HG03159 (cell line): Measurements from ENCODE around the gene HDAC7.

Experiments used
- ATAC-seq: cut with Tn5 transposase; IDR thresholded peaks from one replicate; pipeline ENCODE4 v1.9.1; 2021; ENCODE audit warnings: mild to moderate bottlenecking, moderate library complexity; ENCODE audit not compliant: unreplicated experiment

Gene HDAC7

GRCh38 chr12:47833591-47834012 is 13.9 kb upstream of the HDAC7 start:
- ATAC-seq: no peak

- ATAC-seq: no peak
Observed at GRCh38 chr12:47832263-47832933, 12.7 kb upstream of the HDAC7 start.

- ATAC-seq: no peak
Observed at GRCh38 chr12:47829584-47829983, 9.9 kb upstream of the HDAC7 start.

- no peak for ATAC-seq
Observed at GRCh38 chr12:47828976-47829482, 9.3 kb upstream of the HDAC7 start.

DNA sequence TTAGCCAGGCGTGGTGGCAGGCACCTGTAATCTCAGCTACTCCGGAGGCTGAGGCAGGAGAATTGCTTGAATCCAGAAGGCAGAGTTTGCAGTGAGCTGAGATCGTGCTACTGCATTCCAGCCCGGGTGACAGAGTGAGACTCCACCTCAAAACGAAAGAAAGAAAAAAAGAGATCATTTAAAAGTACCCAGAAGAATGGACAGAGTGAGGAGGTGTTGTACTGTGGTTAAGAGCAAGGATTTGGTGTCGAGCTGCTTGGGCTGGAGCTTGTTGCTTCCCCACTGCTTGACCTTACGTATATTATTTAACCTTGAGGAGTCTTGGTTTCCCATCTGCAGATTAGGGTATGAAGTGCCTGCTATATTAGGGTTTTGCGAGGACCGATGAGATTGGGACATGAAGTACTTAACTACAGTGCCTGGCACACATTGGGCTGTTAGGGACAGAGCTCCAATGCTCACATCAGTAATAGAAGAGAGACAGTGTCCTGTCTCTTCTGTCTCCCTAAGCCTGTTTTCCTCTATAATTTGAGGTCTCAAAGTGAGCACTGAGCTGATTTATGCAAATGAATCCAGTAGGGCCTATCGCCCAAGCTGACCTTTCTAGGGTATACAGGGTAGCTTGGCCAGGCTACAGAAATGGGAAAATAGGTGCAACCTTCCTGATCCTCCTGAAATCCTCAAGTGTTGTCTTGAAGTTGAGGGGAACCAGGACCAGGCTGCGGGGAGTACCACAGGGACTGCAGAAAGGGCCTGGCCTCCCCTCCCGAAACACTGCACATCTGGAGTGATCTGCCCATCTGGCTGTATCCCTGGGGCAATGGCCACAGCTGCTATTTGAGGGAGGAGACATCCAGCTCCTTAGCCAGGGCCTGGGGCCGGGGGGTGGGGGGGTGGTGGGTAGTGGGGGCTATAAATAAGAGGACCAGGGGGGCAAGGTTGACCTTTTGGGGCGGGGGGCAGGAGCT is 8.6 kb upstream of the HDAC7 start:
- ATAC-seq: no peak

DNA sequence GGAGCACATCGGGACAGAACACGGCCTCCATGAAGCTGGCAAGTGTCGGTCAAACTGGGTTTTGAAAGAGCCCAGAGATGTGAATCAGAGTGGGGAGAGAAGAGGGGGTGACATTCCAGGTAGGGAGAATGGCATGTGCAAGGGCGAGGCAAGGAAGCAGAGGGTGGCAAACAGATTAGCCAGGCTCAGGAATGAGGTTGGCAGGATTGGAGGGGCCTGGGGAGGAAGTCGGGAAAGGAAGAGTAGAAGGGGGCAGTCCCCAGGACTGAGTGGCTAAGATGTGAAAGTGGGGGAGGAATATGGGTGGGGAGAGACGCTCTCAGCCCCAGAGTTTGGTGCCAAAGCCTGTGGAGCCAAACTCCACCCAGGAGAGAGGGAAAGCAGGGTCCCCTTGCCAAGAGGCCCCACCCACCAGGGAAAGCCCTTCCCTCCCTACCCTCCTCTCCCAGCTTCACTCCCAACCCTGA is 5.5 kb upstream of the HDAC7 start:
- no peak for ATAC-seq

DNA sequence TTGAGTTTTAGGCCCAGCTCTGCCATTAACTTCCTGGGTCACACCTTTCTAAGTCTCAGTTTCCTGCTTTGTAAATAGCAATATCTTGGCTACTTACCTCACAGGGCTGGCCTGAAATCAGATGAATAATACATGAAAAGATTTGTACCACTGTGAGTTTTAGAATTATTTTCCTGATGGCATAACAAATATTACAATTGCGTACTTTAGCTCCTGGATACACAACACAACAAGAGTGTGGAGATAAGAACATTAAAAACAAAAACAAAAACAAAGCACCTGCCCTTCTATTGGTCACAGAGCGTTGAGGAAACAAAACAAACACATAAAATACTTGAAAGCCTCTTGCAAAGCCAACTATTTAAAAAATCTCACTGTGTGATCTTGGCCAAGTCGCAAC is 4.9 kb upstream of the HDAC7 start:
- no peak for ATAC-seq

GRCh38 chr12:47824198-47824597 is 4.5 kb upstream of the HDAC7 start:
- no peak for ATAC-seq

- no peak for ATAC-seq
Observed at GRCh38 chr12:47823422-47824086, 3.9 kb upstream of the HDAC7 start.

DNA sequence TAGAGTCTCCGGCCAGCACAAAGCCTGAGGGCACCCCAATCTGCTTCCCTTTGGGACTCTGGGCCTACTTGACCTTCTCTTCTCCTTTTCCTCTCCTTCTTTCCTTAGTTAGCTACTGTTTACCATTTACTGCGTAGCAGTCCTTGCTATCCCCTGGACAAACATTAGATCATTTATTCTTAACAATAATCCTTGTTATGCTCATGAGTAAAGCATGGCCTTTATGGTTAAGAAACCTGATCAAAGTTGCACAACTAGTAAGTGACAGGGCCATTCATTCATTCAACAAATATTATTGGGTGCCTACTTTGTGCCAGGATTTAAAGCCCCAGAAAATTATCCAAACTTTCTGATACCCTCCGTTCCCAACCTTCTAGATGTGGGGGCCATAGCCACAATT is 3.2 kb upstream of the HDAC7 start:
- ATAC-seq: no peak

DNA sequence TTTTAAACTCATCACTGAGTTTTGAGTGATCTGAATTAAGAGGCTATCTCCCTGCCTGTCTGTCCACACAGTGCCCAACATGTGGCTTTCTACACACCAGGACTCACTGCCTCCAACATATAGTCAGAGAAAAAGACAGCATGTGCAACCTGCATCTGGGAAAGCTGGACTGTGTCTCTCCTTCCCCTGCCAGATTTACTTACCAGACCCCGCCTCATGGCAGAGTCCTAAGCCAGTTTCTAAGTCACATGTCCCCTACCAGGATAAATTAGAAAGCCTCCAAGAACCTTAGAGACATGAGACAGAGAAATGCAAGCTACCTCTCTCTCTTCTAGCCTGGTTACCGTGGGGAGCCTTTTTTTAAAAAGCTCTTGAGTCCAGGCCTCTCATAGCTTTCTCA is 2.7 kb upstream of the HDAC7 start:
- no peak for ATAC-seq

DNA sequence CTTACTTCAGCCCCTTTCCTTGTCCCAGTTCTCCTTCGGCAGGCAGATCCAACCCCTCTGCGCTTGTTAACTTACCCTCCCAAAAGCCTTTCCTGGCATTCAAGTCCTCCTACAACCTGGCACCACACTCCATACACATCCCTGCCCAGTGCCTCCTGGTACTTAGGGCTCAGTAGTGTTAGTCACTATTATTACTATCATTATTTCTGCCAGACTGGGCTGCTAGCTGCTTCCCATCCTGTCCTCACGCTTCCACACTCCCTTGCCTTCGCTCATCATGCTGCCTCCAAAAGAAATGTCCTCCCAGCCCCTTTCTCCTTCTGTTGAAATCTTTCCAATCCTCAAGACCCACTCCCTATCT is 1.6 kb upstream of the HDAC7 start:
- no peak for ATAC-seq

- no peak for ATAC-seq
Observed at GRCh38 chr12:47820631-47821345, 1.1 kb upstream of the HDAC7 start.

DNA sequence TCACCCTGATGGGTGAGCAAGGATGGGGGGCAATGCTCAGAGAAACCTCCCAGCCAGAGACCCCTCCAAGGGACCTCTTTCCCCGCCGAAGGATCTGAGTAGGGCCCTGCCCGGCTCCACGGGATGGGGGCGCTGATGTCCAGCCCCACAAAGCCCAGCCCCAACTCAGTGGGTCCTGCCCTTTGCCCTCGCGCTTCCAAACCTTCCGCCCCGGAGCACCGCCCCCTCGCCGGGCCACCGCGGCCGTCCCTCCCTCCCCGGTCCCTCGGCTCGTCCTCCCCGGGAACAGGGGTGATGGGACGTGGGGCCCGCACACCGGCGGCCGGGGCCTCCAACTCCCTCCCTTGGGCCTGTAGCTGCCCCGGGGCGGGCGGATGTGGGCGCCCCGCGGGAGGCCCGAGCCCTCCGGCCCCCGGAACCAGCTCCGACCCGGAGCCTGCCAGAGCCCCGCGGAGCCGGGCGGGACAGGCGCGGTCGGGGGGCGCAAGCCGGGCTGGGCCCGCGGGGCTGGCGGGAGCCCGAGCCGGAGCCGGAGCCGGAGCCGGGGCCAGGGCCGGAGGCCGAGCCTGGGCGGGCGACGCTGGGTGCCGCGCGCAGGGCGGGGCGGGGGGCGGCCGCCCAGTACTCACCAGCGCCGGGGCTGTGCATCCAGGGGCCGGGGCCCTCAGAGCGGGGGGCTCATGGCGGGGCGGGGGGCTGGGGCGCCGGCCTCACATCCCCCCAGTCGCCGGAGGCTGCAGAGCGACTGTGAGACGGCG is 386 bp downstream of the HDAC7 start:
- ATAC-seq: peak; percentile 35

GRCh38 chr12:47818467-47819137 is 1.1 kb downstream of the HDAC7 start:
- ATAC-seq: peak; percentile 21

- ATAC-seq: no peak
Observed at GRCh38 chr12:47818007-47818376, 1.7 kb downstream of the HDAC7 start.

GRCh38 chr12:47817272-47818006 is 2.3 kb downstream of the HDAC7 start:
- ATAC-seq: no peak

- ATAC-seq: no peak
Observed at GRCh38 chr12:47816403-47817271, 3.1 kb downstream of the HDAC7 start.
